ENCODE results near the gene OCA2. TPM values are rescaled to one million over a fixed set of nuclear protein-coding genes. Genes with fewer than 3 reads are reported as not detected.

OCA2 gene
- total RNA-seq, 4 donors from 2014 or later = 0.17 to 1.2 (median 0.24) TPM

GRCh38 chr15:28078191-28078719 is 20.9 kb downstream of the OCA2 start:
- WGBS = 56% methylated on average over 1 of the region's 1 CpG
- Histone ChIP-seq H3K4me3 (no peak overlapping the region), H3K9me3 (no peaks in the 10 kb centered on the region), H3K27ac (replicated peaks in 1 of 4) (no peak overlapping the region), H3K36me3 (no peaks in the 10 kb centered on the region), H3K4me1 (no peaks in the 10 kb centered on the region), H3K27me3 (no peaks in the 10 kb centered on the region)
- intact Hi-C loops (cut with DNase I) = no loop called here
- DNase-seq (ENCODE audit: extremely low spot score) = no peak
- TF ChIP-seq EP300 (IDR thresholded peaks at IDR 0.05) (no peak), POLR2AphosphoS5 (IDR thresholded peaks at IDR 0.05) (no peak), CTCF (IDR thresholded peaks at IDR 0.05) (no peak), POLR2A (IDR thresholded peaks at IDR 0.05; ENCODE audit: low read depth) (no peak)

GRCh38 chr15:28075573-28075972 is 23.5 kb downstream of the OCA2 start:
- Histone ChIP-seq H3K4me1 (no peaks in the 10 kb centered on the region), H3K9me3 (no peaks in the 10 kb centered on the region), H3K4me3 (no peak overlapping the region), H3K36me3 (no peaks in the 10 kb centered on the region), H3K27ac (replicated peaks in 1 of 4) (no peak overlapping the region), H3K27me3 (no peaks in the 10 kb centered on the region)
- intact Hi-C loops (cut with DNase I) = no loop called here
- no peak for DNase-seq (ENCODE audit: extremely low spot score)
- TF ChIP-seq CTCF (IDR thresholded peaks at IDR 0.05) (no peak), EP300 (IDR thresholded peaks at IDR 0.05) (no peak), POLR2AphosphoS5 (IDR thresholded peaks at IDR 0.05) (no peak), POLR2A (IDR thresholded peaks at IDR 0.05; ENCODE audit: low read depth) (no peak)
- 45% methylated on average over 1 of the region's 1 CpG for whole genome bisulfite sequencing

GRCh38 chr15:28068930-28069329 is 30.2 kb downstream of the OCA2 start:
- no peak for TF ChIP-seq EP300 (IDR thresholded peaks at IDR 0.05)
- TF ChIP-seq POLR2A (IDR thresholded peaks at IDR 0.05; ENCODE audit: low read depth) = no peak
- no peak for TF ChIP-seq CTCF (IDR thresholded peaks at IDR 0.05)
- no peak for TF ChIP-seq POLR2AphosphoS5 (IDR thresholded peaks at IDR 0.05)
- Histone ChIP-seq H3K27ac (replicated peaks in 1 of 4) (no peak overlapping the region), H3K4me3 (no peak overlapping the region), H3K27me3 (no peaks in the 10 kb centered on the region), H3K36me3 (no peaks in the 10 kb centered on the region), H3K4me1 (no peaks in the 10 kb centered on the region), H3K9me3 (peaks cover 0 to 6% (median 3%) of the 10 kb centered on the region in 4 donors)
- WGBS = 53% methylated on average over 1 of the region's 1 CpG
- no peak for DNase-seq (ENCODE audit: extremely low spot score)
- intact Hi-C loops (cut with DNase I) = no loop called here

DNA sequence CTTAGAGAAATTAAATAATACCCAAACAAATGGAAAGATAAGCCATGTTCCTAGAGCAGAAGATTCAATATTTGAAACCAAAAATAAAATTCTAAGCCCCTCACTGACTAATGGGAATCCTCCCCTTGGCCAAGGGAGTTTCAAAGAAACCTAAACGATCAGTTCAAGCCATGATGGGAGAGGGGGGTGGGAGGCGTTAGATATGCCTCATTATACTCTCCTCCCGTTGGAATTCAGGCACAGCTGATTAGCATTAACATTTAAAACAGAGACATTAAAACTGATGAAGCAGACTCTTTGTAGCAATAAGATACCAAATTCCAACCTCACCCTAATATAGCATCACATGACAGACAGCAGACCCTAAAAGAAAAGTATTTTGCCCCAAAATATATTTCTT is 32.9 kb downstream of the OCA2 start:
- H3K36me3 ChIP-seq = no peaks in the 10 kb centered on the region
- intact Hi-C loops (cut with DNase I) = no loop called here
- H3K27ac ChIP-seq (replicated peaks in 1 of 4) = no peak overlapping the region
- H3K27me3 ChIP-seq = no peaks in the 10 kb centered on the region
- 58% methylated on average over 3 of the region's 3 CpGs for WGBS
- peaks cover 0 to 14% (median 5%) of the 10 kb centered on the region in 4 donors for H3K9me3 ChIP-seq
- TF ChIP-seq POLR2A (IDR thresholded peaks at IDR 0.05; ENCODE audit: low read depth) (no peak), EP300 (IDR thresholded peaks at IDR 0.05) (no peak), POLR2AphosphoS5 (IDR thresholded peaks at IDR 0.05) (no peak), CTCF (IDR thresholded peaks at IDR 0.05) (no peak)
- no peak overlapping the region for H3K4me3 ChIP-seq
- no peak for DNase-seq (ENCODE audit: extremely low spot score)
- no peaks in the 10 kb centered on the region for H3K4me1 ChIP-seq

DNA sequence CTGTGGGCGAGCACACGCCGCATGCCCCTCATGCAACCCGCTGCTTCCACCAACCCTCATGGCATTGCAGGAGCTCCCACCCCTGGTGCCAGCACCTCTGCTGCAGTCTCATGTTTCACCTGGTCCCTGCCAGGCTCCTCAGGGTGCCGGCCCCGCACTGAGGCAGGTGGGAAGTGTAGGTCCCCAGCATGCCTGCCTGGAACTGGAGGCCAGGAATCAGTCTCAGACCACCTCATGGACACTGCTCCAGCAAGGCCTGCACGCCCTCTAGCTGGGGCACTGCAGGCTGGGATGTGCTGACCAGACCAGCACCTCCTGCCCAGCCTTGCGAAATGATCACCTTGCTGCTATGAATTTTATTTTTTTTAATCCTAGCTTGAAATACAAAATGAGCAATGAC is 39.1 kb downstream of the OCA2 start:
- no peak for DNase-seq (ENCODE audit: extremely low spot score)
- WGBS = 87% methylated on average over 7 of the region's 8 CpGs
- no peaks in the 10 kb centered on the region for H3K27me3 ChIP-seq
- H3K9me3 ChIP-seq = peaks cover 0 to 15% (median 7%) of the 10 kb centered on the region in 4 donors
- H3K27ac ChIP-seq (replicated peaks in 1 of 4) = no peak overlapping the region
- TF ChIP-seq POLR2AphosphoS5 (IDR thresholded peaks at IDR 0.05) = no peak
- TF ChIP-seq POLR2A (IDR thresholded peaks at IDR 0.05; ENCODE audit: low read depth) = no peak
- no peak for TF ChIP-seq CTCF (IDR thresholded peaks at IDR 0.05)
- TF ChIP-seq EP300 (IDR thresholded peaks at IDR 0.05) = no peak
- no peak overlapping the region for H3K4me3 ChIP-seq
- no peaks in the 10 kb centered on the region for H3K4me1 ChIP-seq
- H3K36me3 ChIP-seq = no peaks in the 10 kb centered on the region
- intact Hi-C loops (cut with DNase I) = no loop called here
